Measurements from ENCODE around the gene PNLIPRP1.

Gene PNLIPRP1

DNA sequence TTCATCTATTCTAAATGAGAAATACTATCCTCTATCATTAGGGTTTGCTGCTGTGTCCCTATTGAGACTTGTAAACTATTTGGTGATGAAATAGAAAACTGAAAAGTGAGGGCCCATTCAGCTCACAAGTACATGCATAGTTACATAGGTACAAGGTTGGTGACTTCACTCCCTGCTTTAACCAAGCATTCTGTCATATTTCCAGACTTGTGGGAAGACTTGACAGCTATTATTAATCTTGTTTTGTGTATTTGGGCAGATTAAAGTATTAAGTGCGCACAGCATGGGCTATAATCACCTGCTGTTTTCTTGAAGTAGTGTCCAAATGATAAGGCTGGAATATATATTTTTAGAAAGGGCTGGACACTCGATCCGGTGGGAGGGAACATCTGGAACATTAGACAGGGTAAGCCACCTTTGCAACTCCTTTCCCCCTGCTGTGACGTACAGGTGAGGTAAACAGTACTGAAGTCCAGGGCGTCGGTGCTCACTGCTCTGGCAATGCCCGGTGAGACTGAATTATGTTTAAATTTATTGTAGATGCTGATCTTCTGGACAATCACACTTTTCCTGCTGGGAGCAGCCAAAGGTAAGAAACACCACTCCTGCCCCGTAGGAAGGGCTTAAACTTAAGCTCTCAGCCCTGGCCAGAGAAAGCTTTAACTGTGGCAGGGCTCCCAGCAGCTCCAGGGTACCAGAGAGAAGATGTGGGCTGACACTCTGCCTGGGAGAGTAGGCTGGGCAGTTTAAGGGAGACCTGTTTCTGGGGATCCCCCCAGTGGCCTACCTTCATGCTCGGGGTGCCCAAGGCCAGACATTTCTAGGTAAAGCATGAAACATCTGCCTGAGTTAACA, at the start of gene PNLIPRP1:
Gene PNLIPRP1 (plus strand): TSS at position 370 of the 855 bp plus-strand sequence. CDS start 171 bp downstream, at position 541.
- TF ChIP-seq ZNF274 (IDR thresholded peaks at IDR 0.05; ENCODE audit: low read depth, low read length) (no peak), YY1 (IDR thresholded peaks at IDR 0.05; ENCODE audit: insufficient read depth, insufficient read length) (no peak), SUZ12 (IDR thresholded peaks at IDR 0.05; ENCODE audit: extremely low read depth, insufficient read depth, insufficient read length) (no peak)
- H3K9me3 ChIP-seq (ENCODE audit: insufficient read depth, low read length): peaks cover 6% of the 10 kb centered on the region; the same call in 1 of the 2 replicates
- H3K4me3 ChIP-seq (ENCODE audit: insufficient read length, low read depth): no peak within 1 kb of the TSS
- H3K4me1 ChIP-seq (ENCODE audit: insufficient read depth, insufficient read length): no peaks in the 10 kb centered on the region
- H3K27me3 ChIP-seq (ENCODE audit: insufficient read depth, insufficient read length): no peaks in the 10 kb centered on the region
- no peak within 1 kb of the TSS for H3K9ac ChIP-seq (ENCODE audit: insufficient read length, low read depth)
- no peaks in the 10 kb centered on the region for H3K36me3 ChIP-seq (ENCODE audit: insufficient read depth, insufficient read length, low read length)
- no peak for DNase-seq (ENCODE audit: low read depth, low spot score)

GRCh38 chr10:116542007-116542677, 48.6 kb upstream of the PNLIPRP1 start:
- H3K27me3 ChIP-seq (ENCODE audit: insufficient read depth, insufficient read length): no peaks in the 10 kb centered on the region
- H3K9me3 ChIP-seq (ENCODE audit: insufficient read depth, low read length): peaks cover 9% of the 10 kb centered on the region; the same call in 1 of the 2 replicates
- H3K4me1 ChIP-seq (ENCODE audit: insufficient read depth, insufficient read length): no peaks in the 10 kb centered on the region
- H3K9ac ChIP-seq (ENCODE audit: insufficient read length, low read depth): no peak overlapping the region
- H3K36me3 ChIP-seq (ENCODE audit: insufficient read depth, insufficient read length, low read length): no peaks in the 10 kb centered on the region
- TF ChIP-seq ZNF274 (IDR thresholded peaks at IDR 0.05; ENCODE audit: low read depth, low read length): no peak
- no peak for TF ChIP-seq SUZ12 (IDR thresholded peaks at IDR 0.05; ENCODE audit: extremely low read depth, insufficient read depth, insufficient read length)
- no peak for TF ChIP-seq YY1 (IDR thresholded peaks at IDR 0.05; ENCODE audit: insufficient read depth, insufficient read length)
- no peak overlapping the region for H3K4me3 ChIP-seq (ENCODE audit: insufficient read length, low read depth)
- no peak for DNase-seq (ENCODE audit: low read depth, low spot score)

DNA sequence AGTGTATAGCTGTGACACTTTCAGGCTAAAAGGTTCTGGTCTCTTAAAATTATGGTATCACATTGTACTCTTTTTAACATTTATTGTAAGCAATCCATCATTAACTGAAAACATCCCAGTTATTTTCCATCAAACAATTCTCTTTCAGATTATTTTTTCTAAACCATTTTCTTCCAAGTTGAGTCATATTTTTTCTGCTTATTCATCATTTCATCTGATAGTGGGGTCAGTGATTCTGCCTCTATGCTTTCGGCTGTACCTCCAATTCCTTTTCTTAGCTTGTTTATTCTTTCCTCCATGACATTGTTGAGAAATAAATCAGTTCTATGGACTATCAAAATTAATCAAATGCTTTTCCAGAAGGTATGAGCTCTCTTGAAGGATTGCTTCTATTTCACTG, 45.6 kb upstream of the PNLIPRP1 start:
- no peaks in the 10 kb centered on the region for H3K27me3 ChIP-seq (ENCODE audit: insufficient read depth, insufficient read length)
- DNase-seq (ENCODE audit: low read depth, low spot score): no peak
- no peak for TF ChIP-seq SUZ12 (IDR thresholded peaks at IDR 0.05; ENCODE audit: extremely low read depth, insufficient read depth, insufficient read length)
- TF ChIP-seq YY1 (IDR thresholded peaks at IDR 0.05; ENCODE audit: insufficient read depth, insufficient read length): no peak
- TF ChIP-seq ZNF274 (IDR thresholded peaks at IDR 0.05; ENCODE audit: low read depth, low read length): no peak

GRCh38 chr10:116545756-116546155, 45.0 kb upstream of the PNLIPRP1 start, which contains the start of gene PNLIP:
Gene PNLIP (plus strand): TSS chr10:116545931. CDS start chr10:116546093, 162 bp downstream.
- no peaks in the 10 kb centered on the region for H3K4me1 ChIP-seq (ENCODE audit: insufficient read depth, insufficient read length)
- no peaks in the 10 kb centered on the region for H3K9me3 ChIP-seq (ENCODE audit: insufficient read depth, low read length)
- TF ChIP-seq YY1 (IDR thresholded peaks at IDR 0.05; ENCODE audit: insufficient read depth, insufficient read length) (no peak), SUZ12 (IDR thresholded peaks at IDR 0.05; ENCODE audit: extremely low read depth, insufficient read depth, insufficient read length) (no peak), ZNF274 (IDR thresholded peaks at IDR 0.05; ENCODE audit: low read depth, low read length) (no peak)
- H3K27me3 ChIP-seq (ENCODE audit: insufficient read depth, insufficient read length): no peaks in the 10 kb centered on the region
- H3K36me3 ChIP-seq (ENCODE audit: insufficient read depth, insufficient read length, low read length): no peaks in the 10 kb centered on the region
- DNase-seq (ENCODE audit: low read depth, low spot score): no peak
- H3K4me3 ChIP-seq (ENCODE audit: insufficient read length, low read depth): no peak within 1 kb of the TSS
- H3K9ac ChIP-seq (ENCODE audit: insufficient read length, low read depth): no peak within 1 kb of the TSS

More for the DNA sequence above, 45.6 kb upstream of the PNLIPRP1 start:
- H3K9me3 ChIP-seq (ENCODE audit: insufficient read depth, low read length): no peaks in the 10 kb centered on the region
- no peak overlapping the region for H3K9ac ChIP-seq (ENCODE audit: insufficient read length, low read depth)
- no peak overlapping the region for H3K4me3 ChIP-seq (ENCODE audit: insufficient read length, low read depth)
- H3K4me1 ChIP-seq (ENCODE audit: insufficient read depth, insufficient read length): no peaks in the 10 kb centered on the region
- H3K36me3 ChIP-seq (ENCODE audit: insufficient read depth, insufficient read length, low read length): no peaks in the 10 kb centered on the region

DNA sequence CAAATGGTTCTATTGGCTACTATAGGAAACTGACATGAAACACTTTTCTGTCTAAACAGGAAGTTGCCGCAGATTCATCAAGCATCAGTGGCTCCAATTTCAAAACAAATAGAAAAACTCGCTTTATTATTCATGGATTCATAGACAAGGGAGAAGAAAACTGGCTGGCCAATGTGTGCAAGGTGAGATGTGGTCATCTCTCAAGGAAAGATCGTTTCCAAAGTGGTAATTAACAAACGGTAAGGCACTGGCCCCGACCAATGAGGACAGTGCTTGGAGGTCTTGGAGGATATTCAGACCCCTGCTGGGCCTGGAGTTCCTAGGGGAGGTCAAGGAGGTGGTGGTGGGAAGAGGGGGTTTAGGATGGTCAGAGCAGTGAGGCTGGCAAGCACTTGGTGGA, 42.5 kb upstream of the PNLIPRP1 start:
- Histone ChIP-seq H3K27me3 (ENCODE audit: insufficient read depth, insufficient read length) (no peaks in the 10 kb centered on the region), H3K9me3 (ENCODE audit: insufficient read depth, low read length) (no peaks in the 10 kb centered on the region)

DNA sequence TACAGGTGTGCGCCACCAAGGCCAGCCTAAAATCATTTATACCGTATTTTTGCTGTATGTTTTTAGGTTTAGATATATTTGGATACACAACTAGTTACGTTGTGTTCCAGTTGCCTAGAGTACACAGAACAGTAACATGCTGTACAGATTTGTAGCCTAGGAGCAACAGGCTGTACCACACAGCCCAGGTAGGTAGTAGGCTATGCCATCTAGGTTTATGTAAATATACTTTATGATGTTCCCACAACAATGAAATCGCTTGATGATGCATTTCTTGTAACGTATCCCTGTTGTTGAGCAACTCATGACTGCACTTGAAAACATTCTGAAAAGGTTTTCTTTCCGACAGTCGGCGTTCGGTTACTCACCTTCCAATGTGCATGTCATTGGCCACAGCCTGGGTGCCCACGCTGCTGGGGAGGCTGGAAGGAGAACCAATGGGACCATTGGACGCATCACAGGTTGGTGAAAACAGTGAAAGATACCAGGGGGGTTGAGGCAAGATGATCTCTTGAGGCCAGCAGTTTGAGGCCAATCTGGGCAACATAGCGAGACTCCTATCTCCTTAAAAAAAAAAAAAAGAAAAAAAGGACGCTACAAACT, 37.3 kb upstream of the PNLIPRP1 start:
- Histone ChIP-seq H3K9me3 (ENCODE audit: insufficient read depth, low read length) (no peaks in the 10 kb centered on the region), H3K27me3 (ENCODE audit: insufficient read depth, insufficient read length) (no peaks in the 10 kb centered on the region), H3K9ac (ENCODE audit: insufficient read length, low read depth) (no peak overlapping the region), H3K36me3 (ENCODE audit: insufficient read depth, insufficient read length, low read length) (no peaks in the 10 kb centered on the region), H3K4me3 (ENCODE audit: insufficient read length, low read depth) (no peak overlapping the region), H3K4me1 (ENCODE audit: insufficient read depth, insufficient read length) (no peaks in the 10 kb centered on the region)
- TF ChIP-seq SUZ12 (IDR thresholded peaks at IDR 0.05; ENCODE audit: extremely low read depth, insufficient read depth, insufficient read length): no peak
- no peak for TF ChIP-seq ZNF274 (IDR thresholded peaks at IDR 0.05; ENCODE audit: low read depth, low read length)
- TF ChIP-seq YY1 (IDR thresholded peaks at IDR 0.05; ENCODE audit: insufficient read depth, insufficient read length): no peak
- no peak for DNase-seq (ENCODE audit: low read depth, low spot score)

More for the DNA sequence above, 42.5 kb upstream of the PNLIPRP1 start:
- TF ChIP-seq SUZ12 (IDR thresholded peaks at IDR 0.05; ENCODE audit: extremely low read depth, insufficient read depth, insufficient read length) (no peak), YY1 (IDR thresholded peaks at IDR 0.05; ENCODE audit: insufficient read depth, insufficient read length) (no peak), ZNF274 (IDR thresholded peaks at IDR 0.05; ENCODE audit: low read depth, low read length) (no peak)
- DNase-seq (ENCODE audit: low read depth, low spot score): no peak
- H3K4me1 ChIP-seq (ENCODE audit: insufficient read depth, insufficient read length): no peaks in the 10 kb centered on the region
- H3K9ac ChIP-seq (ENCODE audit: insufficient read length, low read depth): no peak overlapping the region
- no peak overlapping the region for H3K4me3 ChIP-seq (ENCODE audit: insufficient read length, low read depth)
- no peaks in the 10 kb centered on the region for H3K36me3 ChIP-seq (ENCODE audit: insufficient read depth, insufficient read length, low read length)

Data from NT2/D1 (cell line).